Loucy (cell line): ENCODE results near the gene GALT.

ENCODE experiments used
- CTCF ChIP-seq: fragments of 200-600 bp; sonication (generic); conservative IDR thresholded peaks from 2 replicates; pipeline ENCODE4 v1.5.1; 2014; ENCODE audit warnings: mild to moderate bottlenecking, antibody characterized with exemption, low read length
- EZH2phosphoT487 ChIP-seq: fragments of 200-600 bp; IDR thresholded peaks from 2 replicates; pipeline ENCODE4 v1.6.1; 2018; ENCODE audit warnings: antibody characterized with exemption, mild to moderate bottlenecking, moderate library complexity, borderline replicate concordance

- TF ChIP-seq CTCF (no peak), EZH2phosphoT487 (no peak)
Observed at GRCh38 chr9:34638138-34638445, 8.4 kb upstream of the GALT start.
